GM12891 (cell line): ENCODE measurements around the gene TIE1.

Source experiments
- DNase-seq: peaks from one replicate; pipeline ENCODE4 v3.0.0; 2011; ENCODE audit warnings: low spot score; ENCODE audit not compliant: insufficient read length
- FAIRE-seq: peaks from 2 replicates; lab custom pipeline; 2011; peaks lifted over from hg19 to GRCh38; lab: Jason Lieb, UNC
- PAX5 ChIP-seq: IDR thresholded peaks from 2 replicates; pipeline ENCODE4 v1.6.1; 2011; ENCODE audit warnings: low read length, moderate library complexity, mild to moderate bottlenecking; ENCODE audit not compliant: insufficient read depth, severe bottlenecking
- POLR2A ChIP-seq: IDR thresholded peaks from 2 replicates; pipeline ENCODE4 v1.6.1; 2011; ENCODE audit warnings: low read depth, low read length, control low read depth
- POLR2AphosphoS5 ChIP-seq: IDR thresholded peaks from 2 replicates; pipeline ENCODE4 v1.6.1; 2011; ENCODE audit warnings: low read depth, low read length, control low read depth
- POU2F2 ChIP-seq: IDR thresholded peaks from 2 replicates; pipeline ENCODE4 v1.6.1; 2011; ENCODE audit warnings: low read depth, mild to moderate bottlenecking, control low read depth, low read length, moderate library complexity
- SPI1 ChIP-seq: IDR thresholded peaks from 2 replicates; pipeline ENCODE4 v1.6.1; 2011; ENCODE audit warnings: low read depth, low read length, control low read depth
- TAF1 ChIP-seq: IDR thresholded peaks from 2 replicates; pipeline ENCODE4 v1.6.1; 2011; ENCODE audit warnings: low read depth, low read length, control low read depth

The TIE1 gene

DNA sequence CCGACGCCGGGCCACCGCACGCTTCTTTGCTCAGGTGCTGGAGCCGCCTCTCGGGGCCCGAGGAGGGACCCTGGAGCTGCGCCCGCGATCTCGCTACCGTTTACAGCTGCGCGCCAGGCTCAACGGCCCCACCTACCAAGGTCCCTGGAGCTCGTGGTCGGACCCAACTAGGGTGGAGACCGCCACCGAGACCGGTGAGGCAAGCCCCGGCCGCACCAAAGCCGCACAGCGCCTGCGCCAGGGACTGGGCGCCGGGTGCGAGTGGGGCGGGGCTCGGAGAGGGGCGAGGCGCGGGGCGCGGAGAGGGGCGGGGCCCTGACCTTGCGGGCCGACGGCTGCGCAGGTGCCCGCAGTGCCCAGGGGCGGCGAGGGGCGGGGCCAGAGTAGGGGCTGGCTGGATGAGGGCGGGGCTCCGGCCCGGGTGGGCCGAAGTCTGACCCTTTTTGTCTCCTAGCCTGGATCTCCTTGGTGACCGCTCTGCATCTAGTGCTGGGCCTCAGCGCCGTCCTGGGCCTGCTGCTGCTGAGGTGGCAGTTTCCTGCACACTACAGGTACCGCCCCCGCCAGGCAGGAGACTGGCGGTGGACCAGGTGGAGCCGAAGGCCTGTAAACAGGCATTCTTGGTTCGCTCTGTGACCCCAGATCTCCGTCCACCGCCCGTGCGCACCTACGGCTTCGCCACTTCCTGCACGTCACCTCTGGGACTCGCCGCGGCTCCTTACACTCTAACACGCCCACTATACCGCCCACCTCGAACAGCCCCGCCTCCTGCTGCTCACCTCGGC lies 48.2 kb downstream of the TIE1 start:
- no peak for TF ChIP-seq SPI1
- peak; percentile 62 for TF ChIP-seq POLR2A
- no peak for TF ChIP-seq POU2F2
- TF ChIP-seq POLR2AphosphoS5 = peak; percentile 58; the same call in 1 of the 2 replicates
- TF ChIP-seq TAF1 = 0 out of 2 replicates have a peak, but pooled peaks have one; percentile 22
- TF ChIP-seq PAX5 = no peak
- DNase-seq (peak; percentile 77), FAIRE-seq (peak; percentile 94)

DNA sequence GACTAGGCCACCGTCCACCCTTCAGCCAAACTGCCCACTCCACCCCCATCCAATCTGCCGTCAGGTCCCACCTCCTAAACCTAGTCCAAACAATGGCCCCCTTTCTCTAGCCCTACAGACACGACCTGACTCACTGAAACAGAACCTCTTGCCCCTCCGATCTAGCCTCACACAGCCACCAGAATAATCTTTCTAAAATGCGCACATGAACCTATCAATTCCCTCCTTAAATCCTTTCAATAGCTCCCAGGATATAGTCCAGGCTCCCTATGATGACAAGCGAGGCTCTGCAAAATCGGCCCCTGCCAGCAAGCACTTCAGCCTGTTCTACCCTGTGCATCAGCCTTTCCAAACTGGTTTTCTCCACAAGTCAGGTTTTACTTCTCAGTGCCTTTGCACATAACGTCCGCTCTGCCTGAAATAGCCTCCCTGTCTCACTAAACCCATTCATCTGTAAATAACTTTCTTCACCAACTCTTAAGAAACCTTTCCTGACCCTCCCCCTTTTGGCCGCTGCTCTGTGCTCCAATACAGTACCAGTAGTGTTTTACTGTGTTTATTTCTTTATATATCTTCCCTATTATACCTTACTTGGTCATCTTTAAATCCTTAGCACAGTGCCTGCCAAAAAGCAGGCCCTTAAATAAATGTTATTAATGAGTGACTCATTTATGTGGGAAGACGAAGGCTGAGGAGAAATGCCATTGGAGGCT lies 49.0 kb downstream of the TIE1 start:
- no peak for DNase-seq
- no peak for TF ChIP-seq TAF1
- TF ChIP-seq POLR2AphosphoS5 = no peak
- no peak for TF ChIP-seq POU2F2
- no peak for TF ChIP-seq SPI1
- no peak for TF ChIP-seq POLR2A
- no peak for TF ChIP-seq PAX5
- peak; percentile 64 for FAIRE-seq

DNA sequence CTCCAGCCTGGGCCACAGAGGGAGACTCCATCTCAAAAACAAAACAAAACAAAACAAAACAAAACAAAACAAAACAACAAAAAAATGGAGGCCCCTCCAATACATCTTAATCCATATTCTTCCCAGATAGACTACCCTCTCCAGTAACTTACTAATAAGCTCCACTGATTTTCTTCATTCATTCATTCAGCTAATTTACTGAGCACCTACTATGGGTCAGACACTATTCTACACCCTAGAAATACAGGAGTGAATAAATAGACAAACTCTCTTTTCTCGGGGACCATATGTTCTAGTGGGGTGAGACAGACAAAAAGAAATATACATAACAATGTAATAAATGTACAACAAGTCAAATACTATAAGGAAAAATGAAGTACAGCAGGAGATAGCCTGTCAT lies 50.2 kb downstream of the TIE1 start:
- FAIRE-seq = no peak
- TF ChIP-seq SPI1 = no peak
- no peak for TF ChIP-seq TAF1
- TF ChIP-seq POU2F2 = no peak
- no peak for TF ChIP-seq POLR2A
- DNase-seq = no peak

DNA sequence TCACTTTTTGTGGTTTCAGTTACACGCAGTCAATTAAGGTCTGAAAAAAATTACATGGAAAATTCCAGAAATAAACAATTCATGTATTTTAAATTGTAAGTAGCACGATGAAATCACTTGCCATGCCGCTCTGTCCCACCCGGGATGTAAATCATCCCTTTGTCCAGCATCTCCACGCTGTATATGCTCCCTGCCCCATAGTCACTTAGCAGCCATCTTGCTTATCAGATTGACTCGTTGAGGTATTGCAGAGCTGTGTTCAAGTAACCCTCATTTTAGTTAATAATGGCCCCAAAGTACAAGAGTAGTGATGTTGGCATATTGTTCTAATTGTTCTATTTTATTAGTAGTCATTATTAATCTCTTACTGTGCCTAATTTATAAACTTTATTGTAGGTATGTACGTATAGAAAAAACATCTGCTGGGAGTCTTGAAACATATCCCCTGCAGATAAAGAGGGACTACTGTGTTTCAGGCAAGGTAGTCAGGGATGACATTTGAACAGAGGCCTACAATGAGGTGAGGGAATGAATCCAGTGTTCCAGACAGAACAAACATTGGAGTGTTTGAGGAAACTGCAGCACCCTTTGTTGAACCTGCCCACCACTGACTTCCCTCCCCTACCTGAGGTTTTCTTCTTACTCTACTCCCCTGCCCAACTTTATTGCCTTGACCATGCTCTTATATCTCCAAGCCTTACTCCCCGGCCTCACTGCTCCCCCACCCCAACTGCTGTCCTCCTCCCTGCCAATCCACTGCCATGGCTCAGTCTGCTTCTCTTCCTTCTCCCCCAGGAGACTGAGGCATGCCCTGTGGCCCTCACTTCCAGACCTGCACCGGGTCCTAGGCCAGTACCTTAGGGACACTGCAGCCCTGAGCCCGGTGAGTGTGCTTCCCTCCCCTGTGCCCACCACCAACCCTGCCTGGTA lies 50.9 kb downstream of the TIE1 start:
- DNase-seq (no peak), FAIRE-seq (no peak)
- TF ChIP-seq POLR2A = no peak
- no peak for TF ChIP-seq POU2F2
- TF ChIP-seq PAX5 = no peak
- no peak for TF ChIP-seq SPI1
- no peak for TF ChIP-seq POLR2AphosphoS5
- TF ChIP-seq TAF1 = no peak

DNA sequence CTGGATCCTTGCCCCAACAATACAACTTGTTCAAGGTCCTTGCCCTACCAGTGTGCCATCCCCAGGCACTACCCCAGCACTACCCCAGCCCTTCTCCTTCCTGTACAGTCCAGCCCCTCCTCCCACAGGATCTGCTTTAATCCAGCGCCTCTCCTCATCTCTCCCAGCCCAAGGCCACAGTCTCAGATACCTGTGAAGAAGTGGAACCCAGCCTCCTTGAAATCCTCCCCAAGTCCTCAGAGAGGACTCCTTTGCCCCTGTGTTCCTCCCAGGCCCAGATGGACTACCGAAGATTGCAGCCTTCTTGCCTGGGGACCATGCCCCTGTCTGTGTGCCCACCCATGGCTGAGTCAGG lies 51.5 kb downstream of the TIE1 start:
- FAIRE-seq (no peak), DNase-seq (no peak)
- TF ChIP-seq TAF1 (no peak), POLR2AphosphoS5 (no peak), SPI1 (no peak), POU2F2 (no peak), POLR2A (no peak), PAX5 (no peak)

DNA sequence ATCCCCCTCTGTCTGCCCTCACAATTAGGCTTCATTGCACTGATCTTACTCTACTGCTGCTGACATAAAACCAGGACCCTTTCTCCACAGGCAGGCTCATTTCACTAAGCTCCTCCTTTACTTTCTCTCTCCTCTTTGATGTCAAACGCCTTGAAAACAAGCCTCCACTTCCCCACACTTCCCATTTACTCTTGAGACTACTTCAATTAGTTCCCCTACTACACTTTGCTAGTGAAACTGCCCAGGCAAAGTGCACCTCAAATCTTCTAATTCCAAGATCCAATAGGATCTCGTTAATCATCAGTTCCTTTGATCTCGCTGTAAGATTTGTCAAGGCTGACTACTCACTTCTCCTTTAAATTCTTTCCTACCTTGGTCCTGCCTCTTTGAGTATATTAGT lies 52.1 kb downstream of the TIE1 start:
- no peak for DNase-seq
- FAIRE-seq = no peak
- TF ChIP-seq POLR2A (no peak), POLR2AphosphoS5 (no peak), SPI1 (no peak), POU2F2 (no peak), TAF1 (no peak), PAX5 (no peak)

DNA sequence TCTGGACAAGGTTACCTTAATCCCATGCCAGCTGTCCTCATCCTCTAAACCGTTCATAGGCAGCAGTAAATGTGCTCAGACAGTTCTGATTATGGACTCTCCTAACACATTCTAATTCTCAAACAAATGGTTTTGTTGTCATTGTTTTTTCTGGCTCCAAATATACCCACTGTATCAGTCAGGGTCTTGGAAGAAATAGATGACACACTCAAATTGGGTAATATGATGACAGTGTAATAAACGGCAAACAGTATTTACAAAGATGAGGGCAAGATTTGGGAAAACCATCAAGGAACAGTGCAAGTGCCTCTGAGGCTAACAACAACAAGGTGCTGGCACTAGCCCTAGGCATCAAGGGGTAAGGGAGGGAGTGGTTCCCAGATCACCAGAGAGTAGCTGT lies 53.7 kb downstream of the TIE1 start:
- FAIRE-seq (no peak), DNase-seq (no peak)
- no peak for TF ChIP-seq PAX5
- TF ChIP-seq TAF1 = no peak
- no peak for TF ChIP-seq POLR2A
- TF ChIP-seq POU2F2 = no peak

DNA sequence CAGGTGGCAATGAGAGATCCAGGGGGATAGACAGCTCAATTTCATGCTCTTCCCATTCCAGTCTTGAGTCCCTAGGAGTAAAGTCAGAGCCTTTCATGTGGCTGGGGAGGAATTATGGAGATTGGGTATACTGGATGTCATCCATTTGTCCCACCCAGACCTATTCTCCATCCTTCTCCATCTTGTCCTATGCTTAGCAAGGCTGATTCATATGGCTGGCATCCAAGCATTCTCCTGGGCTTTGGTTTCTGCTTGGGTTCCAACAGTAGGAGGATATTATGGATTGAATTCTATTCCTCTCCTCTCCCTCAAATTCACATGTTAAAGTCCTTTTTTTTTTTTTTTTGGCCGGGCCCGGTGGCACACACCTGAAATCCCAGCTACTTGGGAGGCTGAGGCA lies 54.2 kb downstream of the TIE1 start:
- FAIRE-seq = no peak
- DNase-seq = no peak
- TF ChIP-seq SPI1 = no peak
- no peak for TF ChIP-seq PAX5
- TF ChIP-seq POLR2AphosphoS5 = no peak
- TF ChIP-seq TAF1 = no peak
- TF ChIP-seq POLR2A = no peak
- no peak for TF ChIP-seq POU2F2
